ENCODE data around the gene PSMB10. TPM values are rescaled to one million over a fixed set of nuclear protein-coding genes. Genes with fewer than 3 reads are reported as not detected.
"Not testable (repeated sequence)": the region's sequence is repeated elsewhere in the genome, so short reads cannot be mapped to it uniquely, and the experiment has no call there.

The PSMB10 gene
- total RNA-seq, 2 experiments from 2014 or later, result 123 to 195 TPM

DNA sequence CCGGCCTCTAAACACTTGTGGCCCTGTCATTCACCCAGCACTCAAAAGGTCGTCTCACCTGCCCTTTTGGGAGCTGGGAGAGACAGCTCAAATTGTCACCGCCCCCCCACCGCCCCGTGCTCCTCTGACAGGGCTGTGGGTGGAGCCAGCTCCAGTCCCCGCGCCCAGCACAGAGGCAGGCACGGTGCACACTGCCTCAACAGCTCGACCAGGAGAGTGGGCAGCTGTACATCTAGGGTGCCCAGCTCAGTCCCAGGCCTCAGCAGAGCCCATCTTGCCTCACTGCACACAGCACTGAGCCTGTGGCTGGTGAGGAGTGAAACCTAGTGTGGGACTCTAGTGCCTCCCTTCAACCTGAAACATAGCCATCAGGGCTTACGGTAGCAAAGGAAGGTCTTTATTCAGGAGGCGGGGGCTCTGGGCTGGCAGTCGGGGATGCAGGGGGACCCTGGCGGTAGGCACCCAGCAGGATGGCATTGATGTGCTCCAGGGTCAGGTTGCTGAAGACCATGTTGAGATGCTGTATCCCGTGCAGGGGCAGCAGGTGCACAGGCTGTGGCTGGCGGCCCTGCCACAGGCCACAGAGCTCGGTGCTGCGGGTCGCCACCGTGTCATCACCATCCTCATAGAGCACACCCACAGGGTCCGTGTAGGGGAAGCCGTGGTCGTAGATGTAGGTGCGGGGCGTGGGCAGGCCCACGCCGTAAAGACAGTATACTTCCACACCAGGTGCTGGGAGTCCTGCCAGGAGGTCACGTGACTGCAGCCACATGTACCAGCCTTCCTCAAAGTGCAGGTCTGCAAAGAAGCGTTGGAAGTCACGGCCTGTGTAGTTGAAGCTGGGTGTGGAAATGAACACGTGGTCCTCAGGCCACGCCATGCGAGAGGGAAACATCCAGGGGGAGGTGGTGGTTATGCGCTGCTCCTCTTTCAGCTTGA is 3.1 kb upstream of the PSMB10 start:
- Mint-ChIP-seq H3K4me1 (peaks cover 36% of the 10 kb centered on the region), H3K9me3 (ENCODE audit: low read depth) (no peaks in the 10 kb centered on the region), H3K27ac (peak overlapping the region; percentile 76), H3K4me3 (no peak overlapping the region), H3K36me3 (ENCODE audit: low read depth) (peaks cover 36% of the 10 kb centered on the region), H3K27me3 (no peaks in the 10 kb centered on the region)
- intact Hi-C loops (cut with DNase I, micrococcal nuclease), result loop anchor here (5.0 kb wide), 3 partner anchors 267 to 692 kb away; partner anchors contain the start of genes ESRP2 (in 2 of the 2), FHOD1 (in 1 of the 2) and SLC9A5 (in 1 of the 2)
- ChIA-PET POLR2A (interaction anchor here (0.9 to 1.4 kb wide), 2 partner anchors 10 to 27 kb away, joined by 3 to 4 read pairs; no protein-coding TSS in a partner anchor), CTCF (interaction anchor here (0.7 to 2.6 kb wide), 12 partner anchors 10 to 277 kb away, joined by 3 to 14 read pairs (median 3); no protein-coding TSS in a partner anchor)
- DNase-seq (peak; percentile 67), ATAC-seq (no peak)

DNA sequence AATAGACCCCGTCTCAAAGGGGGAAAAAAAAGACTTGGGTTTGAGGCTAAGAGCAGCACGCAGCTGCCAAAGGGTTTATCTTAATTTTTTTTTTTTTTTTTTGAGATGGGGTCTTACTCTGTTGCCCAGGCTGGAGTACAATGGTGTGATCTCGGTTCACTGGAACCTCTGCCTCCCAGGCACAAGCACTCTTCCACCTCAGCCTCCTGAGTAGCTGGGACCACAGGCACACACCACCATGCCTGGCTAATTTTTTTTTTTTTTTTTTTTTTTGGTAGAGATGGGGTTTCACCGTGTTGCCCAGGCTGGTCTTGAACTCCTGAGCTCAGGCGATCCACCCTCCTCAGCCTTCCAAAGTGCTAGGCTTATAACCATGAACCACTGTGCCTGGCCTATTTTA is 1.1 kb upstream of the PSMB10 start:
- ChIA-PET POLR2A (interaction anchor here (0.7 to 1.5 kb wide), 2 partner anchors 148 to 652 kb away, joined by 3 to 4 read pairs; partner anchors contain the start of gene NFATC3), CTCF (interaction anchor here (0.7 to 3.0 kb wide), 3 partner anchors 54 to 218 kb away, joined by 4 to 17 read pairs (median 4); partner anchors contain the start of genes GFOD2 and NRN1L)
- intact Hi-C loops (cut with DNase I, micrococcal nuclease), result loop anchor here (2.0 to 5.0 kb wide), 6 partner anchors 31 to 690 kb away; partner anchors contain the start of genes ESRP2 (in 2 of the 2), FHOD1 (in 1 of the 2), GFOD2 (in 1 of the 2) and SLC12A4 (in 1 of the 2)
- not testable (repeated sequence) for DNase-seq; H3K9me3 Mint-ChIP-seq (ENCODE audit: low read depth); H3K27ac Mint-ChIP-seq; ATAC-seq; H3K27me3 Mint-ChIP-seq
- Mint-ChIP-seq H3K4me3 (peak overlapping the region; percentile 100), H3K36me3 (ENCODE audit: low read depth) (peaks cover 49% of the 10 kb centered on the region), H3K4me1 (peaks cover 44% of the 10 kb centered on the region)

DNA sequence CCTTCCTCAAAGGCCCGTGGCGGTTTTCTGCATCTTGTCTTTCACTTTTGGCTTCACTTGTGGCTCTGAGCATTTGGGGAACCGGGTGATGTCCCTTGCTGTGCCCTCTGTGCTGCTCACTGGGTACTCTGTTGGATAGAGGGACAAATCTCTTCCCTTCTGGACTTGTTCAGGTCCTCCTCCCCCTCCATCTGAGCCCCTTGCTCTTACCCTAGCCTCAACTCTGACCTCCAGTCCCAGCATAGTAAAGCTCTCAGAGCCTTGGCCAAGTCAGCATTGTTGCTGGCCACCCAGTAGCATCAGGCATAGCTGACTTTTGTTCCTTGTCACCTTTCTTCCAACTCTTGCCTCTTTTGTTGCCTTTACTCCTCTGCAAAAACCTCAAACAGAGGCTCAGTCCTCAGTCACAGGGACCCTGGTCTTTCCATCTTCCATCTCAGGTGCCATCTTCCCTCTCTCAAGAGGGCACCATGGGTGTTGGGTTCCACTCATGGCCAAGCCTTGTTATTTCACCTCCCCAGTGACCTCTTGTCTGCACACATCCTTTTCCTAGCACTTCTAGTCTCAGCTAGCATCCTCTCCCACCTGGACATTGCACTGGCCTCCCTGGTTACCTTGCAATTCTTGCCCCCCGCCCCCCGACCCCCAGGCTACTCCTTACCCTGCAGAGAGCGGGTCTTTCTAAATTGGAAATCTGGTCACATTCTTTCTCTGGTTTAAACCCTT is 393 bp upstream of the PSMB10 start:
- H3K27me3 Mint-ChIP-seq, result no peaks in the 10 kb centered on the region
- H3K27ac Mint-ChIP-seq, result peak overlapping the region; percentile 100
- CTCF ChIA-PET, result interaction anchor here (0.6 to 3.0 kb wide), 7 partner anchors 50 to 416 kb away, joined by 3 to 17 read pairs (median 4); partner anchors contain the start of genes GFOD2 and NRN1L
- peak overlapping the region; percentile 100 for H3K4me3 Mint-ChIP-seq
- no peaks in the 10 kb centered on the region for H3K9me3 Mint-ChIP-seq (ENCODE audit: low read depth)
- intact Hi-C loops (cut with DNase I, micrococcal nuclease), result loop anchor here (1.0 to 5.0 kb wide), 11 partner anchors 31 to 690 kb away; partner anchors contain the start of genes ESRP2 (in 2 of the 2), SLC12A4 (in 2 of the 2), ATP6V0D1 (in 1 of the 2) and DDX28 (in 1 of the 2)
- POLR2A ChIA-PET, result interaction anchor here (0.9 to 1.5 kb wide), 2 partner anchors 26 to 148 kb away, joined by 3 to 4 read pairs; partner anchors contain the start of gene NFATC3
- peaks cover 42% of the 10 kb centered on the region for H3K4me1 Mint-ChIP-seq
- peaks cover 55% of the 10 kb centered on the region for H3K36me3 Mint-ChIP-seq (ENCODE audit: low read depth)
- peak; percentile 54 for ATAC-seq
- peak; percentile 89 for DNase-seq

DNA sequence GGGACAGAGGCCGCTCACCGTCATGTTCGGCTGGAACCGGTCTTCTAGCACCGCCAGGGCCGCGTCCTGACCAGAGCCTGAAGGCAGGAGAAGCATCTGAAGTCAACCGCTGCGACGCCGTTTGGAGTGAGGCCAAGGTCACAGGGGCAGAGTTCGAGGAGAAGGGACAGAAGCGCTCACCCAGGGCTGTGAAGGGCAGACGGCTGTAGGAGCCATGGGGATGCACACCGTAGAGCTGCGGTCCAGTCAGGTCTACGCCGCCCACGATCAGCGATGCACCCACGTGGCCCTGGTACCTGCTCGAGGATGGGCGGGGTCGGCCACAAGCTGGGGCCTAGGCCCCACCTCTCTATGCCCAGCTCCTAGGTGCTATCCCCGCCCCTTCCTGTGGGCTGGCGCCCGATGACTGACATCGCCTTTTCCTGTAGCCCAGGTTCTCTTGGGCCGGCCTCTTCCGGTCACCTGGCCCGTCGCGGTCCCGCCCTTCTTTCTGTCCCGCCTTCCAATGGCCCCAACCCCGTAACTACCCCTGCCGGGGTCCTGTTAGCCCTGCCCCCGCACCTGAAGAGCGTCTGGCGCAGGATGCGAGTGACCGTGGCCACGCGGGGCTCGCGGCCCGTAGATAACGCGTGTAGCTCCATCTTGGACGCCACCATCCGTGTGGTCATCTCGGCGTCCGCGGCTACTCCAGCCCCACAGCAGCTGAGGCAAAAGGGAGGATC is 1.1 kb downstream of the PSMB10 start:
- intact Hi-C loops (cut with DNase I, micrococcal nuclease), result loop anchor here (1.0 to 5.0 kb wide), 20 partner anchors 33 to 709 kb away; partner anchors contain the start of genes CTCF (in 2 of the 2), ESRP2 (in 2 of the 2), NFATC3 (in 2 of the 2) and PSKH1 (in 2 of the 2)
- CTCF ChIA-PET, result interaction anchor here (0.6 to 3.0 kb wide), 19 partner anchors 9 to 441 kb away, joined by 3 to 17 read pairs (median 5); partner anchors contain the start of genes LCAT, NRN1L and NUTF2
- POLR2A ChIA-PET, result interaction anchor here (0.5 to 1.5 kb wide), 13 partner anchors 9 to 489 kb away, joined by 3 to 8 read pairs (median 3); partner anchors contain the start of genes DDX28, DPEP2, DUS2 and EDC4
- H3K27me3 Mint-ChIP-seq, result no peaks in the 10 kb centered on the region
- ATAC-seq, result peak; percentile 91
- no peaks in the 10 kb centered on the region for H3K9me3 Mint-ChIP-seq (ENCODE audit: low read depth)
- H3K4me3 Mint-ChIP-seq, result peak overlapping the region; percentile 100
- H3K36me3 Mint-ChIP-seq (ENCODE audit: low read depth), result peaks cover 58% of the 10 kb centered on the region
- H3K27ac Mint-ChIP-seq, result peak overlapping the region; percentile 100
- H3K4me1 Mint-ChIP-seq, result peaks cover 37% of the 10 kb centered on the region
- peak; percentile 98 for DNase-seq

DNA sequence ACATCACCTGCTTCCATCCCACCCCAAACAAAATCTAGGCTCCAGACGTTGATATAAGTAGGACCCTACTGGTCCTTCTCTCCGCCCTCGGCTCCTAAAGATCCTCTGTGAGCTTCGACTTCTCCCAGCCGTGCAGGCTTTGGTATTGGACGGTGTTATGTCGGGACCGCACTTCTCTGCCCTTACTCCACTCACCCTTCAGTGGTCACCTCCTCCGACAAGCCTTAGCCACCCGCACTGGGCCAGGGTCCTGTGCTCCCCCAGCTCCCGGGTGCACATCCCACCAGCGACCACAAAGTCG is 1.6 kb downstream of the PSMB10 start:
- DNase-seq, result no peak
- intact Hi-C loops (cut with DNase I, micrococcal nuclease), result loop anchor here (1.0 to 5.0 kb wide), 12 partner anchors 42 to 708 kb away; partner anchors contain the start of genes CTCF (in 2 of the 2), ESRP2 (in 2 of the 2), PSKH1 (in 2 of the 2) and THAP11 (in 2 of the 2)
- peaks cover 53% of the 10 kb centered on the region for H3K36me3 Mint-ChIP-seq (ENCODE audit: low read depth)
- H3K27me3 Mint-ChIP-seq, result no peaks in the 10 kb centered on the region
- H3K27ac Mint-ChIP-seq, result peak overlapping the region; percentile 100
- no peaks in the 10 kb centered on the region for H3K9me3 Mint-ChIP-seq (ENCODE audit: low read depth)
- ATAC-seq, result no peak
- POLR2A ChIA-PET, result interaction anchor here (0.5 to 1.5 kb wide), 10 partner anchors 17 to 490 kb away, joined by 3 to 8 read pairs (median 4); partner anchors contain the start of genes DDX28, DUS2, EDC4 and NFATC3
- H3K4me1 Mint-ChIP-seq, result peaks cover 33% of the 10 kb centered on the region
- CTCF ChIA-PET, result interaction anchor here (0.7 to 3.9 kb wide), 16 partner anchors 9 to 441 kb away, joined by 3 to 20 read pairs (median 6); partner anchors contain the start of genes LCAT, NRN1L and NUTF2
- H3K4me3 Mint-ChIP-seq, result peak overlapping the region; percentile 100

DNA sequence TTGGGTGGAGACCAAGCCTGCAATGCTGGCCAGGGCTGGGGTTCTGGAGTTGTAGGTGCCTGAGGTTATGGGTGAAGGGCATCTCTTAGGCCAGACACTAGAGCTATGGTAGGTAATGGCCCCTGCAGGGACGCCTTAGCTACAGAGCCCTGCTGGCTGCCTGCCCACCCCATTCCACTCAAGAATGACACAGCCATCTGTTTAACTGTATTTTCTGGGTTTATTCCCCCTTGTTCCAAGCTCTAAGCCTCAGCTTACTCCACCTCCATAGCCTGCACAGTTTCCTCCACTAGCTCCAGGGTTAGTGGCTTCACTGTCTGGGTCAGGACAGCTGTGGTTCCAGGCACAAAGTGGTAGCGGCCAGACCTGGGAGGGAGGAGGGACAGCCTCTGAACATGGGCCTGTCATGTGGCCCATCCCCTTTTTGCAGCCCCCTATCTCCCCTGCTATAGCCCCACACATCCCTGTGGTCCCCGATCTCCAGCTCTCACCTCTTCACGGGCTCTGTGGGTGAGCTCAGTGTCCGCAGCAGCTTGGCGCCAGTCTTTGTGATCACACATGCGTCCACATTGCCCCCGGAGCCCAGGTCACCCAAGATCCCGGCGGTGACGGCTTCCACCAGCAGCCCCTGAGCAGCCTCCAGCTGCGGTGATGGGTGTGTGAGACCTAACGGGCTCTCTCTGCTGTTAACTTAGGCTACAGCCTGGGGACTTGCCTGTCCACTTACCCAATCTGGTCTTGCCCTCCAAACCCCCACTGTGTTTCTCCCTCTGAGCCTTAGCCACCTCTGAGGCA is 2.1 kb downstream of the PSMB10 start:
- peaks cover 53% of the 10 kb centered on the region for H3K36me3 Mint-ChIP-seq (ENCODE audit: low read depth)
- H3K4me3 Mint-ChIP-seq, result peak overlapping the region; percentile 100
- CTCF ChIA-PET, result interaction anchor here (0.5 to 3.9 kb wide), 13 partner anchors 9 to 602 kb away, joined by 3 to 20 read pairs (median 5); partner anchors contain the start of genes NRN1L, RANBP10 and TSNAXIP1
- peak overlapping the region; percentile 100 for H3K27ac Mint-ChIP-seq
- H3K9me3 Mint-ChIP-seq (ENCODE audit: low read depth), result no peaks in the 10 kb centered on the region
- POLR2A ChIA-PET, result interaction anchor here (0.6 to 1.4 kb wide), 4 partner anchors 17 to 62 kb away, joined by 3 to 5 read pairs (median 3); no protein-coding TSS in a partner anchor
- no peaks in the 10 kb centered on the region for H3K27me3 Mint-ChIP-seq
- no peak for ATAC-seq
- peak; percentile 10 for DNase-seq
- intact Hi-C loops (cut with DNase I, micrococcal nuclease), result loop anchor here (1.0 to 5.0 kb wide), 12 partner anchors 41 to 708 kb away; partner anchors contain the start of genes CTCF (in 2 of the 2), ESRP2 (in 2 of the 2), PSKH1 (in 2 of the 2) and THAP11 (in 2 of the 2)
- H3K4me1 Mint-ChIP-seq, result peaks cover 28% of the 10 kb centered on the region

DNA sequence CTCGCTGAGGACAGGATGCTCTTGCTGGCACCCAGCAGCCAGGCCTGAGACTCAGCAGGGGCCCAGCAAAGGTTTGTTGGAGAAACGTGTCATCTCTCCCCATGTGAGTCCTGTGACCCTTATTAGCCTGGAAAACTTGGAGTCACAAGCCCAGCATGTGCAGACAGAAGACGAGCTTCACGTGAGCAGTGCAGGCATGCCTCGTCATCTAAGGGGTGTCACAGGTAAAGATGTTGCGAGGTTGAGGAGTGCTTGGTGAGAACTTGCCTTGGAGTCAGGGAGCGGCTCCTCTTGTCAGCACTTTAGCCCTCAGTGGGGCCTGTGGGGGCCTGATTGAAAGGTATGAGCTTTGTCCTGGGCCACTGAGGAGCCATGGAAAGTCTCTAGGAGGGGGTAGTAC is 2.8 kb downstream of the PSMB10 start:
- Mint-ChIP-seq H3K9me3 (ENCODE audit: low read depth) (no peaks in the 10 kb centered on the region), H3K27me3 (no peaks in the 10 kb centered on the region), H3K27ac (peak overlapping the region; percentile 14), H3K36me3 (ENCODE audit: low read depth) (peaks cover 48% of the 10 kb centered on the region), H3K4me3 (peak overlapping the region; percentile 100), H3K4me1 (peaks cover 23% of the 10 kb centered on the region)
- CTCF ChIA-PET, result interaction anchor here (0.6 to 3.9 kb wide), 7 partner anchors 8 to 127 kb away, joined by 3 to 20 read pairs (median 7); partner anchors contain the start of gene NRN1L
- POLR2A ChIA-PET, result no interaction called here
- ATAC-seq (no peak), DNase-seq (no peak)
- intact Hi-C loops (cut with DNase I, micrococcal nuclease), result loop anchor here (2.0 kb wide), 2 partner anchors 151 to 707 kb away; partner anchors contain the start of genes NFATC3 (in 1 of the 2) and TMEM208 (in 1 of the 2)

DNA sequence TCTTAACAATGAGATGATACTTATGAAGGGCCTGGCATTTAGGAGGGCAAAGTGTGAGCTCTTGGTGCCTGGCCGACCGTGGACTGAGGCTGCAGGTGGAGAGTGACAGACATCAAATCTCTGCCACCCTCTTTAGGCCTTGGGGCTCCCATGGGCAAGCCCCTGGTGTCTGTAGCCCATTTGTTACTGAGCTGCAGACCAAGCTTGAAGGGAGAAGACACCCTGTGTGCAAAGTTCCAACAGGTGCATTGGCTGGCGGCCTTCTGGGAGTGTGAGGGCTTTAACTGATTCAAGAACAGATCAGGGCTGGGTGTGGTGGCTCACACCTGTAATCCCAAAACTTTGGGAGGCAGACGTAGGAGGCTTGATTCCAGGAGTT is 4.2 kb downstream of the PSMB10 start:
- no peak for DNase-seq
- Mint-ChIP-seq H3K27ac (no peak overlapping the region), H3K9me3 (ENCODE audit: low read depth) (no peaks in the 10 kb centered on the region), H3K27me3 (no peaks in the 10 kb centered on the region), H3K4me3 (no peak overlapping the region), H3K4me1 (peaks cover 22% of the 10 kb centered on the region), H3K36me3 (ENCODE audit: low read depth) (peaks cover 49% of the 10 kb centered on the region)
- ChIA-PET CTCF (interaction anchor here (1.2 to 3.9 kb wide), 2 partner anchors 20 to 49 kb away, joined by 3 to 20 read pairs; partner anchors contain the start of gene NRN1L), POLR2A (interaction anchor here (1.1 kb wide), 1 partner anchor 268 kb away, joined by 5 read pairs; no protein-coding TSS in a partner anchor)
- intact Hi-C loops (cut with DNase I, micrococcal nuclease), result no loop called here
- no peak for ATAC-seq
